ES-I3 (cell line): Measurements from ENCODE around the gene EPN2.

Experiments used
- H3K36me3 ChIP-seq: 2 replicates; pipeline ENCODE4 v1.6.1; 2013; ENCODE audit warnings: mild to moderate bottlenecking, low read length, control low read depth, moderate library complexity; ENCODE audit not compliant: insufficient read depth
- H3K4me1 ChIP-seq: 2 replicates; pipeline ENCODE4 v1.6.1; 2013; ENCODE audit warnings: mild to moderate bottlenecking, control low read depth, low read length; ENCODE audit not compliant: insufficient read depth
- H3K9ac ChIP-seq: 2 replicates; pipeline ENCODE4 v1.6.1; 2013; ENCODE audit warnings: low read depth, mild to moderate bottlenecking, low read length, moderate library complexity
- H3K9me3 ChIP-seq: 2 replicates; pipeline ENCODE4 v1.6.1; 2013; ENCODE audit warnings: mild to moderate bottlenecking, low read length, moderate library complexity; ENCODE audit not compliant: control insufficient read depth, insufficient read depth

The EPN2 gene

GRCh38 chr17:19372011-19372370 lies 134.8 kb downstream of the EPN2 start:
- no peaks in the 10 kb centered on the region for H3K4me1 ChIP-seq
- H3K36me3 ChIP-seq, result no peaks in the 10 kb centered on the region
- H3K9me3 ChIP-seq, result no peaks in the 10 kb centered on the region
- H3K9ac ChIP-seq, result no peak overlapping the region

- Histone ChIP-seq H3K9ac (no peak overlapping the region), H3K4me1 (no peaks in the 10 kb centered on the region), H3K9me3 (no peaks in the 10 kb centered on the region), H3K36me3 (no peaks in the 10 kb centered on the region)
Measured at GRCh38 chr17:19372439-19372838, 135.3 kb downstream of the EPN2 start.

GRCh38 chr17:19372866-19373504 lies 135.8 kb downstream of the EPN2 start:
- Histone ChIP-seq H3K36me3 (no peaks in the 10 kb centered on the region), H3K4me1 (no peaks in the 10 kb centered on the region), H3K9me3 (no peaks in the 10 kb centered on the region), H3K9ac (no peak overlapping the region)

GRCh38 chr17:19374136-19374535 lies 137.0 kb downstream of the EPN2 start:
- Histone ChIP-seq H3K4me1 (peaks cover under 1% of the 10 kb centered on the region; the same call in 1 of the 2 replicates), H3K9ac (no peak overlapping the region), H3K36me3 (0 out of 2 replicates have a peak, but pooled peaks cover 1% of the 10 kb centered on the region), H3K9me3 (no peaks in the 10 kb centered on the region)

- Histone ChIP-seq H3K9me3 (no peaks in the 10 kb centered on the region), H3K4me1 (peaks cover 6% of the 10 kb centered on the region; the same call in 1 of the 2 replicates), H3K9ac (no peak overlapping the region), H3K36me3 (peaks cover 16% of the 10 kb centered on the region; the same call in 1 of the 2 replicates)
Measured at GRCh38 chr17:19375732-19376131, 138.6 kb downstream of the EPN2 start.

- peak overlapping the region; percentile 76 for H3K9ac ChIP-seq
- peaks cover 26% of the 10 kb centered on the region; the same call in 1 of the 2 replicates for H3K36me3 ChIP-seq
Measured at GRCh38 chr17:19376811-19377210, 139.6 kb downstream of the EPN2 start.

GRCh38 chr17:19377602-19378415 lies 140.6 kb downstream of the EPN2 start:
- Histone ChIP-seq H3K36me3 (peaks cover 31% of the 10 kb centered on the region; the same call in 1 of the 2 replicates), H3K4me1 (peaks cover 6% of the 10 kb centered on the region; the same call in 1 of the 2 replicates), H3K9ac (peak overlapping the region; percentile 76), H3K9me3 (no peaks in the 10 kb centered on the region)

More at GRCh38 chr17:19376811-19377210, 139.6 kb downstream of the EPN2 start:
- H3K4me1 ChIP-seq, result peaks cover 6% of the 10 kb centered on the region; the same call in 1 of the 2 replicates
- H3K9me3 ChIP-seq, result no peaks in the 10 kb centered on the region

GRCh38 chr17:19378416-19379360 lies 141.5 kb downstream of the EPN2 start, which contains the start of gene MAPK7:
Gene MAPK7, plus strand, starts transcription at chr17:19378498. Its CDS starts 403 bp downstream, at chr17:19378901.
- peaks cover 31% of the 10 kb centered on the region; the same call in 1 of the 2 replicates for H3K36me3 ChIP-seq

GRCh38 chr17:19379361-19380065 lies 142.3 kb downstream of the EPN2 start:
- Histone ChIP-seq H3K4me1 (peaks cover 7% of the 10 kb centered on the region), H3K9ac (peak overlapping the region; percentile 80), H3K9me3 (no peaks in the 10 kb centered on the region), H3K36me3 (peaks cover 31% of the 10 kb centered on the region; the same call in 1 of the 2 replicates)

More at GRCh38 chr17:19378416-19379360, 141.5 kb downstream of the EPN2 start, which contains the start of gene MAPK7:
- H3K4me1 ChIP-seq, result peaks cover 6% of the 10 kb centered on the region; the same call in 1 of the 2 replicates
- no peaks in the 10 kb centered on the region for H3K9me3 ChIP-seq
- H3K9ac ChIP-seq, result peak within 1 kb of the TSS; percentile 80

- Histone ChIP-seq H3K9ac (no peak overlapping the region), H3K36me3 (peaks cover 31% of the 10 kb centered on the region; the same call in 1 of the 2 replicates), H3K4me1 (peaks cover 12% of the 10 kb centered on the region), H3K9me3 (no peaks in the 10 kb centered on the region)
Measured at GRCh38 chr17:19380481-19381301, 143.5 kb downstream of the EPN2 start.

GRCh38 chr17:19381361-19381740 lies 144.2 kb downstream of the EPN2 start:
- Histone ChIP-seq H3K9ac (no peak overlapping the region), H3K9me3 (no peaks in the 10 kb centered on the region), H3K36me3 (peaks cover 31% of the 10 kb centered on the region; the same call in 1 of the 2 replicates), H3K4me1 (peaks cover 15% of the 10 kb centered on the region)

- H3K9me3 ChIP-seq, result no peaks in the 10 kb centered on the region
- H3K9ac ChIP-seq, result no peak overlapping the region
- H3K36me3 ChIP-seq, result peaks cover 31% of the 10 kb centered on the region; the same call in 1 of the 2 replicates
- peaks cover 19% of the 10 kb centered on the region for H3K4me1 ChIP-seq
Measured at GRCh38 chr17:19381741-19382444, 144.7 kb downstream of the EPN2 start.
